IMR-90 (cell line): ENCODE measurements around the gene CLPX. TPM values are rescaled to one million over a fixed set of nuclear protein-coding genes. Genes with fewer than 3 reads are reported as not detected.

Experiments
- ATAC-seq: fragments of 200-7000 bp; cut with Tn5 transposase; 2 replicates; pipeline ENCODE4 v1.9.1; 2020; ENCODE audit warnings: low read depth, mild to moderate bottlenecking, moderate library complexity
- BruUV-seq: library from RNA; stranded (reverse); fragments of 400-500 nt; replicated peaks from 2 replicates; lab custom pipeline; 2021; lab: Mats Ljungman, UMichigan
- CTCF ChIA-PET: fragments of 300-600 bp; formaldehyde crosslinking; extraction: SDS; loops from one replicate; lab custom pipeline; 2021; ENCODE audit warnings: antibody characterized with exemption; lab: Yijun Ruan, JAX
- POLR2A ChIA-PET: fragments of 300-600 bp; sonication (Branson Sonifier 250); formaldehyde crosslinking; loops from one replicate; lab custom pipeline; 2022; ENCODE audit warnings: antibody characterized with exemption; ENCODE audit not compliant: unreplicated experiment; lab: Charles Lee
- DNase-seq: peaks from one replicate; pipeline ENCODE4 v3.0.0; 2013
- H2AFZ ChIP-seq: replicated peaks from 2 replicates; pipeline ENCODE3; 2013; ENCODE audit warnings: low read length, mild to moderate bottlenecking; ENCODE audit not compliant: poor library complexity
- H2AK5ac ChIP-seq: 2 replicates; pipeline ENCODE4 v1.6.1; 2013; ENCODE audit warnings: low read depth, low read length, inconsistent platforms
- H2AK9ac ChIP-seq: replicated peaks from 2 replicates; pipeline ENCODE3; 2013; ENCODE audit warnings: mild to moderate bottlenecking, low read depth, low read length, moderate library complexity; ENCODE audit not compliant: poor library complexity
- H2BK120ac ChIP-seq: 2 replicates; pipeline ENCODE4 v1.6.1; 2013; ENCODE audit warnings: low read depth, low read length, inconsistent platforms
- H2BK15ac ChIP-seq: 3 replicates; pipeline ENCODE4 v1.6.1; 2013; ENCODE audit warnings: low read depth, low read length, inconsistent platforms
- H2BK20ac ChIP-seq: 2 replicates; pipeline ENCODE4 v1.6.1; 2013; ENCODE audit warnings: low read depth, mild to moderate bottlenecking, inconsistent platforms, low read length, moderate library complexity
- H2BK5ac ChIP-seq: 2 replicates; pipeline ENCODE4 v1.6.1; 2013; ENCODE audit warnings: mild to moderate bottlenecking, low read depth, low read length, inconsistent platforms; ENCODE audit not compliant: poor library complexity, severe bottlenecking
- H3K14ac ChIP-seq: replicated peaks from 2 replicates; pipeline ENCODE4 v1.6.1; 2013; ENCODE audit warnings: low read depth, low read length, inconsistent platforms
- H3K18ac ChIP-seq: 2 replicates; pipeline ENCODE4 v1.6.1; 2013; ENCODE audit warnings: low read depth, low read length, control low read depth
- H3K23ac ChIP-seq: 2 replicates; pipeline ENCODE4 v1.6.1; 2013; ENCODE audit warnings: low read depth, low read length, inconsistent platforms
- H3K27ac ChIP-seq: 2 replicates; pipeline ENCODE4 v1.5.1; 2013; ENCODE audit warnings: mild to moderate bottlenecking, control low read depth, low read length; ENCODE audit not compliant: insufficient read depth
- H3K27me3 ChIP-seq: 2 replicates; pipeline ENCODE4 v1.6.1; 2013; ENCODE audit warnings: low read length; ENCODE audit not compliant: control insufficient read depth, insufficient read depth
- H3K36me3 ChIP-seq: 2 replicates; pipeline ENCODE4 v1.6.1; 2013; ENCODE audit warnings: low read length, mixed read lengths; ENCODE audit not compliant: control insufficient read depth, insufficient read depth
- H3K4ac ChIP-seq: 2 replicates; pipeline ENCODE4 v1.6.1; 2013; ENCODE audit warnings: low read depth, low read length, inconsistent platforms
- H3K4me1 ChIP-seq: 2 replicates; pipeline ENCODE4 v1.6.1; 2013; ENCODE audit warnings: low read length, mixed read lengths; ENCODE audit not compliant: control insufficient read depth, insufficient read depth
- H3K4me2 ChIP-seq: 2 replicates; pipeline ENCODE4 v1.6.1; 2013; ENCODE audit warnings: low read depth, mild to moderate bottlenecking, control low read depth, low read length, moderate library complexity
- H3K4me3 ChIP-seq: 2 replicates; pipeline ENCODE4 v1.5.1; 2013; ENCODE audit warnings: low read depth, mild to moderate bottlenecking, control low read depth, low read length, moderate library complexity; ENCODE audit not compliant: insufficient read depth
- H3K56ac ChIP-seq: 2 replicates; pipeline ENCODE4 v1.6.1; 2013; ENCODE audit warnings: low read length, inconsistent platforms; ENCODE audit not compliant: insufficient read depth; ENCODE audit errors: extremely low read depth
- H3K79me1 ChIP-seq, 2 experiments: 2 replicates each; pipeline ENCODE4 v1.6.1; 2013; ENCODE audit warnings: low read length in 2 of 2, inconsistent platforms in 1 of 2, low read depth in 1 of 2
- H3K9ac ChIP-seq: 2 replicates; pipeline ENCODE4 v1.6.1; 2013; ENCODE audit warnings: low read depth, low read length, control low read depth
- H3K9me1 ChIP-seq: 2 replicates; pipeline ENCODE4 v1.6.1; 2013; ENCODE audit warnings: low read length, inconsistent platforms; ENCODE audit not compliant: insufficient read depth
- H3K9me3 ChIP-seq: 2 replicates; pipeline ENCODE4 v1.6.1; 2013; ENCODE audit warnings: low read length; ENCODE audit not compliant: control insufficient read depth, insufficient read depth
- H4K20me1 ChIP-seq: 2 replicates; pipeline ENCODE4 v1.6.1; 2013; ENCODE audit warnings: low read length, inconsistent platforms; ENCODE audit not compliant: insufficient read depth
- H4K5ac ChIP-seq: 2 replicates; pipeline ENCODE4 v1.6.1; 2013; ENCODE audit warnings: mild to moderate bottlenecking, low read depth, low read length, control low read depth
- H4K8ac ChIP-seq, 2 experiments: 2 replicates each; pipeline ENCODE4 v1.6.1; 2013; ENCODE audit warnings: low read depth in 2 of 2, low read length in 2 of 2, control low read depth in 1 of 2, inconsistent platforms in 1 of 2
- H4K91ac ChIP-seq: 2 replicates; pipeline ENCODE4 v1.6.1; 2013; ENCODE audit warnings: low read depth, low read length, inconsistent platforms; ENCODE audit not compliant: insufficient read depth
- BHLHE40 ChIP-seq: fragments of 150-350 bp; IDR thresholded peaks from 2 replicates; pipeline ENCODE4 v1.6.1; 2016; ENCODE audit warnings: mild to moderate bottlenecking, low read depth, low read length
- CEBPB ChIP-seq: IDR thresholded peaks from 2 replicates; pipeline ENCODE4 v1.6.1; 2012; ENCODE audit warnings: low read depth, low read length, improper control_type of control experiment
- CHD1 ChIP-seq: IDR thresholded peaks from 2 replicates; pipeline ENCODE4 v1.6.1; 2012; ENCODE audit warnings: low read depth, low read length, improper control_type of control experiment
- CTCF ChIP-seq: conservative IDR thresholded peaks from 2 replicates; pipeline ENCODE4 v1.5.1; 2012; ENCODE audit warnings: mild to moderate bottlenecking, low read depth, low read length, improper control_type of control experiment
- ELK1 ChIP-seq: fragments of 150-350 bp; IDR thresholded peaks from 2 replicates; pipeline ENCODE4 v1.6.1; 2016; ENCODE audit warnings: low read depth, mild to moderate bottlenecking, low read length, moderate library complexity, borderline replicate concordance
- FOS ChIP-seq: fragments of 150-350 bp; IDR thresholded peaks from 2 replicates; pipeline ENCODE4 v1.6.1; 2016; ENCODE audit warnings: low read depth, low read length
- MAFK ChIP-seq: IDR thresholded peaks from 2 replicates; pipeline ENCODE4 v1.6.1; 2012; ENCODE audit warnings: low read depth, low read length, improper control_type of control experiment
- MAZ ChIP-seq: IDR thresholded peaks from 2 replicates; pipeline ENCODE4 v1.6.1; 2012; ENCODE audit warnings: low read depth, mild to moderate bottlenecking, low read length, improper control_type of control experiment, moderate library complexity, borderline replicate concordance
- MXI1 ChIP-seq: IDR thresholded peaks from 2 replicates; pipeline ENCODE4 v1.6.1; 2012; ENCODE audit warnings: low read depth, mild to moderate bottlenecking, low read length, moderate library complexity, borderline replicate concordance
- NFE2L2 ChIP-seq: fragments of 150-350 bp; IDR thresholded peaks from 2 replicates; pipeline ENCODE4 v1.6.1; 2016; ENCODE audit warnings: low read depth, mild to moderate bottlenecking, low read length
- POLR2A ChIP-seq: IDR thresholded peaks from 2 replicates; pipeline ENCODE4 v1.6.1; 2012; ENCODE audit warnings: mild to moderate bottlenecking, low read depth, low read length
- RAD21 ChIP-seq: IDR thresholded peaks from 2 replicates; pipeline ENCODE4 v1.6.1; 2012; ENCODE audit warnings: low read length, improper control_type of control experiment
- RCOR1 ChIP-seq: IDR thresholded peaks from 2 replicates; pipeline ENCODE4 v1.6.1; 2012; ENCODE audit warnings: mild to moderate bottlenecking, low read length, improper control_type of control experiment; ENCODE audit not compliant: insufficient replicate concordance
- RFX5 ChIP-seq: IDR thresholded peaks from 2 replicates; pipeline ENCODE4 v1.8.0; 2012; ENCODE audit warnings: low read depth, mild to moderate bottlenecking, low read length, moderate library complexity
- SMC3 ChIP-seq: fragments of 150-350 bp; IDR thresholded peaks from 2 replicates; pipeline ENCODE4 v1.6.1; 2016; ENCODE audit warnings: low read depth, mild to moderate bottlenecking, antibody characterized with exemption, low read length, moderate library complexity
- USF2 ChIP-seq: fragments of 150-350 bp; IDR thresholded peaks from 2 replicates; pipeline ENCODE4 v1.6.1; 2017; ENCODE audit warnings: mild to moderate bottlenecking, antibody characterized with exemption, low read length, low read depth
- WGBS, 2 experiments: methylation state at CpG; one replicate each; pipeline versions ENCODE4 v1.1.5 to v1.1.7; 2013; ENCODE audit warnings: missing lambda C conversion rate in 2 of 2; ENCODE audit not compliant: insufficient read length in 1 of 2; ENCODE audit errors: extremely low coverage in 2 of 2; 5-methylcytosine and 5-hydroxymethylcytosine counted together
- dilution Hi-C: fragments of 300-500 bp; cut with HindIII; formaldehyde crosslinking; loops from one replicate; pipeline ENCODE4 v1.14.3; 2018; ENCODE audit warnings: low sequenced_read_pairs; ENCODE audit not compliant: unreplicated experiment
- in situ Hi-C: fragments of 300-500 bp; cut with MboI; formaldehyde crosslinking; loops from 3 replicates; pipeline ENCODE4 v1.14.3; 2019; ENCODE audit warnings: low sequenced_read_pairs, inconsistent platforms, mixed read lengths
- intact Hi-C: fragments of 100-400 bp; cut with micrococcal nuclease; formaldehyde crosslinking; loops from 2 replicates; pipeline ENCODE4 v1.10.0; 2022
- polyA plus RNA-seq, 3 experiments: library from polyadenylated mRNA; depleted of rRNA; stranded (reverse); fragments of >200 nt; gene quantifications; 2 replicates each; pipeline ENCODE4 v1.2.3, GENCODE V29; 2012; ENCODE audit warnings: low replicate concordance in 1 of 3
- total RNA-seq: library from RNA; depleted of rRNA; stranded (reverse); fragments of >200 nt; gene quantifications from 2 replicates; pipeline ENCODE4 v1.2.3, GENCODE V29; 2012

Gene CLPX
- total and polyA plus RNA-seq, 2 of the 4 experiments (the other 2 are of a cell fraction): 25.8 to 26.9 TPM

- Histone ChIP-seq H2BK20ac (no peak overlapping the region), H3K79me1 (no peaks in the 10 kb centered on the region), H3K18ac (no peak overlapping the region), H3K14ac (no peak overlapping the region), H3K27me3 (no peaks in the 10 kb centered on the region), H4K91ac (no peak overlapping the region), H2BK5ac (no peak overlapping the region), H3K27ac (no peak overlapping the region), H2BK120ac (no peak overlapping the region), H3K9me1 (no peaks in the 10 kb centered on the region), H4K8ac (no peak overlapping the region), H3K4me2 (no peak overlapping the region), H3K4me3 (no peak overlapping the region), H2BK15ac (no peak overlapping the region), H3K9me3 (no peaks in the 10 kb centered on the region), H3K9ac (no peak overlapping the region), H4K20me1 (no peaks in the 10 kb centered on the region), H2AK9ac (no peak overlapping the region), H3K4me1 (no peaks in the 10 kb centered on the region), H3K4ac (no peak overlapping the region), H2AK5ac (no peak overlapping the region), H3K23ac (no peak overlapping the region), H3K36me3 (peaks cover 15% of the 10 kb centered on the region), H3K56ac (no peak overlapping the region), H4K5ac (no peak overlapping the region), H2AFZ (no peak overlapping the region)
- no peak for DNase-seq
- intact Hi-C loops (no loop called here), dilution Hi-C loops (no loop called here), in situ Hi-C loops (no loop called here)
- no peak for TF ChIP-seq NFE2L2
- no peak for TF ChIP-seq MAFK
- TF ChIP-seq RCOR1: no peak
- no peak for TF ChIP-seq RFX5
- no peak for TF ChIP-seq CEBPB
- no peak for TF ChIP-seq CHD1
- no peak for TF ChIP-seq ELK1
- TF ChIP-seq BHLHE40: no peak
- TF ChIP-seq MAZ: no peak
- TF ChIP-seq RAD21: no peak
- no peak for TF ChIP-seq SMC3
- TF ChIP-seq CTCF: no peak
- no peak for TF ChIP-seq MXI1
- TF ChIP-seq USF2: no peak
- TF ChIP-seq POLR2A: no peak
- TF ChIP-seq FOS: no peak
- BruUV-seq: no TSS peak
- no peak for ATAC-seq
- ChIA-PET CTCF (no interaction called here), POLR2A (no interaction called here)
- 86% methylated on average over 1 of the region's 4 CpGs; no CpG with 5 or more reads in 1 of the 2 experiments for WGBS, 2 experiments
Observed at GRCh38 chr15:65146438-65146837, 38.7 kb downstream of the CLPX start.
